K562 (cell line): ENCODE measurements around the gene RPF1. TPM values are rescaled to one million over a fixed set of nuclear protein-coding genes. Genes with fewer than 3 reads are reported as not detected.
A peak's percentile ranks its signal among the peaks of the same experiment; 100 is the strongest.

Experiments
- BACH1 ChIP-seq: fragments of 200-800 bp; sonication (Bioruptor generic); IDR thresholded peaks from 2 replicates; pipeline ENCODE4 v1.6.1; 2016; ENCODE audit warnings: missing genetic modification characterization, missing compliant biosample characterization
- CBFB ChIP-seq: sonication (generic); formaldehyde crosslinking; IDR thresholded peaks from 2 replicates; pipeline ENCODE4 v1.4.0; 2020; ENCODE audit warnings: mild to moderate bottlenecking, missing genetic modification reagents
- DDX20 ChIP-seq: fragments of 450-650 bp; IDR thresholded peaks from 2 replicates; pipeline ENCODE4 v1.6.1; 2016; ENCODE audit warnings: missing genetic modification characterization, low read depth, mild to moderate bottlenecking, missing compliant biosample characterization, moderate library complexity
- ETS2 ChIP-seq: IDR thresholded peaks from 2 replicates; pipeline ENCODE4 v1.6.1; 2016; ENCODE audit warnings: borderline replicate concordance, missing genetic modification characterization, mild to moderate bottlenecking, moderate library complexity, missing compliant biosample characterization; ENCODE audit not compliant: poor library complexity, severe bottlenecking
- FOS ChIP-seq: IDR thresholded peaks from 3 replicates; pipeline ENCODE4 v1.6.1; 2011; ENCODE audit not compliant: insufficient read length; ENCODE audit errors: extremely low read depth
- JUN ChIP-seq, 2 experiments: sonication (generic) in 1 of 2; formaldehyde crosslinking in 1 of 2; IDR thresholded peaks; 2 replicates each; pipeline versions ENCODE4 v1.6.1 to v1.8.0; 2012 to 2022; ENCODE audit warnings: borderline replicate concordance in 2 of 2, mild to moderate bottlenecking in 2 of 2, improper control_type of control experiment in 1 of 2, low read depth in 1 of 2, low read length in 1 of 2, missing genetic modification reagents in 1 of 2
- JUND ChIP-seq, 2 experiments: IDR thresholded peaks; 2 replicates in 1 of 2; 3 replicates in 1 of 2; pipeline ENCODE4 v1.6.1; 2011; ENCODE audit warnings: borderline replicate concordance in 2 of 2, low read depth in 2 of 2, low read length in 2 of 2, improper control_type of control experiment in 1 of 2, missing biosample characterization in 1 of 2, missing genetic modification characterization in 1 of 2, missing genetic modification reagents in 1 of 2
- POLR2AphosphoS5 ChIP-seq: IDR thresholded peaks from 2 replicates; pipeline ENCODE4 v1.6.1; 2011; ENCODE audit warnings: mild to moderate bottlenecking, low read depth, low read length, moderate library complexity; ENCODE audit not compliant: control insufficient read depth, insufficient read depth
- RAD21 ChIP-seq, 2 experiments: fragments of 250-450 bp in 1 of 2; fragments of 450-650 bp in 1 of 2; sonication (Bioruptor Pico) in 1 of 2; formaldehyde crosslinking in 1 of 2; IDR thresholded peaks in 1 of 2; conservative IDR thresholded peaks in 1 of 2; 2 replicates each; pipeline versions ENCODE4 v1.4.0 to v1.8.0; 2020 to 2022; ENCODE audit warnings: mild to moderate bottlenecking in 2 of 2, moderate library complexity in 1 of 2
- RBM25 ChIP-seq: fragments of 200-400 bp; formaldehyde crosslinking; IDR thresholded peaks from 2 replicates; pipeline ENCODE4 v1.6.1; 2018; ENCODE audit warnings: low read length, low read depth, moderate library complexity; ENCODE audit not compliant: severe bottlenecking
- RBM39 ChIP-seq: fragments of 200-400 bp; formaldehyde crosslinking; optimal IDR thresholded peaks from 2 replicates; pipeline ENCODE3; 2018; ENCODE audit warnings: low read depth, low read length
- SIN3A ChIP-seq, 2 experiments: fragments of 150-350 bp in 1 of 2; IDR thresholded peaks; 2 replicates each; pipeline ENCODE4 v1.6.1; 2011 to 2016; ENCODE audit warnings: borderline replicate concordance in 2 of 2, low read depth in 2 of 2, low read length in 2 of 2, mild to moderate bottlenecking in 2 of 2, moderate library complexity in 2 of 2; ENCODE audit not compliant: control insufficient read depth in 1 of 2
- ZFP30 ChIP-seq: fragments of 250-450 bp; sonication (Bioruptor Pico); IDR thresholded peaks from 2 replicates; pipeline ENCODE4 v1.8.0; 2022; ENCODE audit warnings: moderate library complexity, mild to moderate bottlenecking, inconsistent platforms, borderline replicate concordance
- ZFP36 ChIP-seq: fragments of 150-350 bp; IDR thresholded peaks from 2 replicates; pipeline ENCODE4 v1.6.1; 2018; ENCODE audit warnings: low read length, low read depth; ENCODE audit not compliant: partially characterized antibody
- ZNF311 ChIP-seq: fragments of 250-450 bp; sonication (Bioruptor Pico); IDR thresholded peaks from 2 replicates; pipeline ENCODE4 v1.4.0; 2020; ENCODE audit warnings: mild to moderate bottlenecking, moderate library complexity
- ZNF668 ChIP-seq: fragments of 250-450 bp; sonication (Bioruptor Pico); IDR thresholded peaks from 2 replicates; pipeline ENCODE4 v1.8.0; 2022; ENCODE audit warnings: mild to moderate bottlenecking, inconsistent platforms
- ZNF740 ChIP-seq, 3 experiments: fragments of 200-800 bp in 1 of 3; sonication (Bioruptor generic) in 1 of 3; sonication (generic) in 1 of 3; formaldehyde crosslinking in 1 of 3; IDR thresholded peaks; 2 replicates each; pipeline versions ENCODE4 v1.6.1 to v1.8.0; 2016 to 2022; ENCODE audit warnings: mild to moderate bottlenecking in 2 of 3, missing compliant biosample characterization in 2 of 3, missing genetic modification characterization in 2 of 3, missing genetic modification reagents in 1 of 3
- ZNF76 ChIP-seq: fragments of 250-450 bp; sonication (Bioruptor Pico); IDR thresholded peaks from 2 replicates; pipeline ENCODE4 v1.4.0; 2020; ENCODE audit warnings: mild to moderate bottlenecking, moderate library complexity, borderline replicate concordance
- polyA plus RNA-seq, 8 experiments: library from polyadenylated mRNA; depleted of rRNA in 4 of 8; stranded (reverse) in 5 of 8; unstranded in 3 of 8; fragments of >200 nt; fragmentation: Nextera tagmentation in 2 of 8; fragmentation: Illumina TruSeq in 1 of 8; extraction: Ambion mirVana in 2 of 8; extraction: Trizol in 1 of 8; gene quantifications; 2 replicates each; pipeline versions ENCODE4 v1.2.1 to v1.2.3, GENCODE V29; 2011 to 2014; ENCODE audit warnings: inconsistent platforms in 1 of 8, missing spikeins in 1 of 8
- total RNA-seq, 7 experiments: library from RNA; depleted of rRNA in 6 of 7; stranded (reverse); fragments of >200 nt in 6 of 7; fragmentation: Illumina TruSeq in 2 of 7; extraction: Trizol in 2 of 7; gene quantifications; 2 replicates each; pipeline versions ENCODE4 v1.2.1 to v1.2.3, GENCODE V29; 2011 to 2021; ENCODE audit warnings: low replicate concordance in 1 of 7

The RPF1 gene
- total and polyA plus RNA-seq, 9 of the 15 experiments (the other 6 are each of a cell fraction or from before 2014, with no cell fraction given) = 52.4 to 156 (median 90.2) TPM

- TF ChIP-seq JUND (IDR thresholded peaks at IDR 0.05; ENCODE audit: borderline replicate concordance, low read depth, low read length) = peak; percentile 99
- peak; percentile 98 for TF ChIP-seq JUND (tag; IDR thresholded peaks at IDR 0.05; ENCODE audit: borderline replicate concordance, low read depth, low read length)
- no peak for TF ChIP-seq RBM25
- no peak for TF ChIP-seq DDX20 (tag)
- TF ChIP-seq RBM39 = no peak
- peak; percentile 48; the same call in 1 of the 2 replicates for TF ChIP-seq ZNF740 (CRISPR knock-in tag; IDR thresholded peaks at IDR 0.05)
- 0 out of 4 replicates have a peak, but pooled peaks of 1 of the 2 experiments have one; percentile 32 for TF ChIP-seq ZNF740 (tag; IDR thresholded peaks at IDR 0.05)
- TF ChIP-seq ETS2 = no peak
- no peak for TF ChIP-seq ZFP36
- no peak for TF ChIP-seq ZNF311
- TF ChIP-seq BACH1 (tag) = no peak
- TF ChIP-seq FOS = peak; percentile 57
- TF ChIP-seq RAD21 (CRISPR knock-in tag; conservative IDR thresholded peaks at IDR 0.05 in 1 of 2, IDR thresholded peaks at IDR 0.05 in 1 of 2) = peak in 1 of 2 experiments; percentile 27; a peak in 2 of 4 replicates
- TF ChIP-seq POLR2AphosphoS5 = peak; percentile 82
- peak in 1 of 2 experiments; percentile 82; a peak in 1 of 4 replicates for TF ChIP-seq SIN3A (IDR thresholded peaks at IDR 0.05; ENCODE audit: borderline replicate concordance in 2 of 2, control insufficient read depth in 1 of 2, low read depth in 2 of 2, low read length in 2 of 2)
- peak; percentile 89 for TF ChIP-seq JUN (IDR thresholded peaks at IDR 0.05; ENCODE audit: borderline replicate concordance, low read depth, low read length)
- TF ChIP-seq JUN (CRISPR knock-in tag; IDR thresholded peaks at IDR 0.05; ENCODE audit: borderline replicate concordance) = 0 out of 2 replicates have a peak, but pooled peaks have one; percentile 72
- no peak for TF ChIP-seq ZNF668
- TF ChIP-seq ZFP30 (CRISPR knock-in tag) = no peak
- TF ChIP-seq CBFB (CRISPR knock-in tag) = no peak
- TF ChIP-seq ZNF76 (CRISPR knock-in tag) = no peak
Measured at GRCh38 chr1:84506002-84506728, 27.1 kb downstream of the RPF1 start, which contains the start of the genes GNG5 and SPATA1 (continued).
